Dermis microvascular lymphatic vessel endothelial cell (primary cell): ENCODE data around the gene HIP1. TPM values are rescaled to one million over a fixed set of nuclear protein-coding genes. Genes with fewer than 3 reads are reported as not detected.
"Not testable (repeated sequence)": the region's sequence is repeated elsewhere in the genome, so short reads cannot be mapped to it uniquely, and the experiment has no call there.

Source experiments
- DNase-seq, 2 donors: peaks; one replicate each; pipeline versions ENCODE4 v3.0.0 to v3.0.0-alpha.2; 2010; ENCODE audit warnings: low read depth in 2 of 2
- total RNA-seq: library from RNA; depleted of rRNA; stranded (reverse); fragments of >200 nt; gene quantifications from 2 replicates; pipeline ENCODE4 v1.2.1, GENCODE V29; 2014

HIP1 gene
- total RNA-seq, 1 donor from 2014 or later: 32.6 TPM

DNA sequence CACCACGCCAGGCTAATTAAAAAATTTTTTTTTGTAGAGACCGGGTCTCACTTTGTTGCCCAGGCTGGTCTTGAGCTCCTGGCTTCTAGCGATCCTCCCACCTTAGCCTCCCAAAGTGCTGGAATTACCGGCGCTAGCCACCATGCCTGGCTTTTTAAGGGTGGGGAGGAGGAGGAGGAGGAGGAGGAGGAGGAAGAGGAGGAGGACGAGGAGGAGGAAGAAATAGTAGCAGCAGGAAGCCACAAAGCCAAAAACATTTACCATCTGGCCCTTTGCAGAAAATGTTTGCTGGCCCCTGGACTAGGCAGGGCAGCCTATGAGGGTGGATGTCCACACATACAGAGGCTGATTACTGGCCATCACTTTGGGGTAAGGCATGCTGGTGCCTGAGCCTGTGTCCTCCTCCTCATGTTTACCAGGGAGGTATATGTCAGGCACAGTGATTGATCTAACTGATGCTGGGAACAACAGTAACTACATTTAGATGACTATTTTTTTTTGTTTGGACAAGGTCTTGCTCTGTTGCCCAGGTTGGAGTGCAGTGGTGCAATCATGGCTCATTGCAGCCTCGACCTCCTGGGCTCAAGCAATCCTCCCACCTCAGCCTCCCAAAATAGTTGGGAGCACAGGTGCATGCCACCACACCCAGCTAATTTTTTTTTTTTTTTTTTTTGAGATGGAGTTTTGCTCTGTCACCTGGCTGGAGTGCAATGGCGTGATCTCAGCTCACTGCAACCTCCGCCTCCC lies 122.1 kb downstream of the HIP1 start:
- no peak for DNase-seq

DNA sequence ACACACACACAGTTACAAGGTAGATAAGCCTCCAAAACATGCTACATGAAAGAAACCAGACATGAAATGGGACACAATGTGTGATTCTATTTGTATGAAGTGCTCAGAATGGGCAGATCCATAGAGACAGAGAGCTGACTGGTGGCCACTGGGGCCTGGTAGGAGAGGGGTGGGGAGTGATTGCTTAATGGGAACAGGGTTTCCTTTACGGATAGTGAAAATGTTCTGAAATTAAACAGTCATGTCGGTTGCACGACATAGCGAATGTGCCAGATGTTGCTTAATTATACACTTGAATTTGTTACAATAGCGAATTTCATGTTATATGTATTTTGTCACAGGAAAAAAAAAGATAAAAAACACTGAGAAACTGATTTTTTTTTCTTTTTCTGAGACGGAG lies 124.3 kb downstream of the HIP1 start:
- no peak for DNase-seq

DNA sequence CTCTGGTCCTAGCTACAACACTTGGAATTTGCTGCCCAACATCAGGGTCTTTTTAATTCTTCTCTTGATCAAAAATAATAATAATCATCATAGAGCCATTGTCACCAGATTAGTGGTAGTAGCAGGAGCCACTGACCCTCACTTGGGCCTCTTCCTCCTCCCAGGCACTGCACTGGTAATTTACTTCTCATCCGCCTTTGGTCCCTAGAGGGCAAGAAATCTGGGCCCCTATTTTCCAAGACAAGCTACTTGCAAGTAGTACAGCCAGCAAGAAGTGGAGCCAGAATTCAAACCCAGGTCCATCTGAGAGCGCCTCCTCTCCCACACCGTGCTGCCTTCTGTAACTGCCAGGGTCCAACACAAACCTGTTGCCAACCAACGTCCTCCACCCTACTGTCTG lies 125.4 kb downstream of the HIP1 start:
- DNase-seq: no peak

DNA sequence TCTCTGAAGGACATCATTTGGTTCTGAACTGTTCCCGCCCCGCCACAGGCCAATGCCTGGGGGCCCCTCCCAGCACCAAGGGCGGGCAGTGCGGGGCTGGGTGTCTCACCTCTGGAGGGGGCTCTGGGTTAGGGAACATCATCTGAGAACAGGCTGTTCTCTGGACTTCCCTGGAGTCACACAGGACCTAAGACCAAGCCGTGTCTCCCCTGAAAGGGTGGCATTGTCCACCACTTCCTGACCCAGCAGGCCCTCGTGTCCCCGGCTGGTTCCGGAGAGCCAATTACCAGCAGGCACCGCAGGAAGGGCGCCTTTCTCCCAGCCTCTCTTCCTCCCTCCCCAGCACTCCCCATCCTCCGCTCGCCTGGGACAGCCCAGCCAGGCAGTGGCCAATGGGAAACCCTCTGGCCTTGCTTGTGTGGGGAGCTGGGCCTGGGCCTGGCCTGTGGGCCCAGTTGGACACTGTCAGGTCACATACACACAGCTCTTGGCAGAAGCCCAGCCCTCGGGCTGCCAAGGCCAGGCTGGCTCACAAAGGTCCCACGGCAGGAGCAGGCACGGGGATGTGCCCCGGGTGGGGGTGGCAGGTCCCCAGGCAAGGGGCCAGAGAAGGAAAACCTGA lies 127.1 kb downstream of the HIP1 start:
- peak; percentile 88 to 90 for DNase-seq

DNA sequence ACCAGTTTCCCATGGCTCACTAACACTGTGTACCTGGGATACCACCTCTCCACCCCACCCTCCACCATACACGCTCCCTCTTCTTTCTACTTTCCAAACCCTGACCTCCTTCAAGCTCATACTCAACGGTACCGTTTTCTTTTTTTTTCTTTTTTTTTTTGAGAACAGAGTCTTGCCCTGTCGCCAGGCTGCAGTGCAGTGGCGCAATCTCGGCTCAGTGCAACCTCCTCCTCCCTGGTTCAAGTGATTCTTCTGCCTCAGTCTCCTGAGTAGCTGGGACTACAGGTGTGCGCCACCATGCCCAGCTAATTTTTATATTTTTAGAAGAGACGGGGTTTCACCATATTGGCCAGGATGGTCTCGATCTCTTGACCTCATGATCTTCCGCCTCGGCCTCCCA lies 129.3 kb downstream of the HIP1 start:
- not testable (repeated sequence) for DNase-seq

DNA sequence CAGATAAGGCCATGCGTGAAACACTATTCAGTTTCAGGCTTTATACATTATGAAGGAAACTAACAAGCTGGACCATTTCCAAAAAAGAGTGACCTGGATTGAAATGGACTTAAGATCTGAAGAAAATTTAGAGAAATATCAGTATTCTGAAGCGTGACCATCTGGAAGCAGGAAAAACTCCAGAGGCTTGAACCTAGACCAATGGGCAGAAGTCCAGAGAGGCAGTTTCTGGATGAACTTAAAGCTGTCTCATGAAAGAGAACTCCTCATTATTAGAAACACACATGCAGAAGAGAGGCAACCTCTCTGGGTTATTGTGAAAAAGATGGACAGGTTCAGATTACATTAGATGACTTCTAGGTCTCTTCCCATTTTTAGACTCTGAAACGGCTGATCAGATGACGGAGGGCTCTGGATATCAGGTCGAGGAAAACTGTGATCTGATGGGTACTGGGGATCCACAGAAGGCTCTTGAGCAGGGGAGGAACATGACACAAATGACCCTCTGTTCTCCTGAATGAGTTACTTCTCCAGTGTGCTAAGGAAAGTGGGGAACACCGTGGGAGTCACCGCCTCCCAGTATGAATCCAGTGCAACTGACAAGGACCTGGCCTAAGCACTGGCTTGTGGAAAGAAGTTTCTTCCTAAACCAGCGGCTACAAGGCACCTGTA lies 130.2 kb downstream of the HIP1 start:
- no peak for DNase-seq

DNA sequence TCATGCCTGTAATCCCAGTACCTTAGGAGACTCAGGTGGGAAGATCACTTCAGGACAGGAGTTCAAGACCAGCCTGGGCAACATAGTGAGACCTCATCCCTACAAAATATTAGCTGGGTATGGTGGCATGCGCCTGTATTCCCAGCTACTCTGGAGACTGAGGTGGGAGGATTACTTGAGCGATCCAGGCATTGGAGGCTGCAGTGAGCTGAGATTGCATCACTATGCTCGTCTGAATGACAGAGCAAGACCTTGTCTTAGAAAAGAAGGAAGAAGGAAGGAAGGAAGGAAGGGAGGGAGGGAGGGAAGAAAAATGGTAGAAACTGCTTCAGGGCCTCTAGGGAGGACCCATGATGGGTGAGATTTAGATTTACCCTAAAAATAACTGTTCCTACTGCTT lies 134.3 kb downstream of the HIP1 start:
- no peak for DNase-seq

DNA sequence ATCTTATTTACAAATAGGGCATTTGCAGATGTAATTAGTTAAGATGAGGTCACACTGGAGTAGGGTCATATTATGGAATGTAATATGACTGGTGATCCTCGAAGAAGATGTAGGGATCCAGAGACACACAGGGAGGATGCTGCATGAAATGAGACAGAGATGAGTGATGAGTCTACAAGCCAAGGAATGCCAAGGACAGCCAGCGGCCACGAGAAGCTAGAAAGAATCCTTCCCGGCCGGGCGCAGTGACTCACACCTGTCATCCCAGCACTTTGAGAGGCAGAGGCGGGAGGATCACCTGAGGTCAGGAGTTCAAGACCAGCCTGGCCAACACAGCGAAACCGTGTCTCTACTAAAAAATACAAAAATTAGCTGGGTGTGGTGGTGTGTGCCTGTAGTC lies 135.9 kb downstream of the HIP1 start:
- not testable (repeated sequence) for DNase-seq

DNA sequence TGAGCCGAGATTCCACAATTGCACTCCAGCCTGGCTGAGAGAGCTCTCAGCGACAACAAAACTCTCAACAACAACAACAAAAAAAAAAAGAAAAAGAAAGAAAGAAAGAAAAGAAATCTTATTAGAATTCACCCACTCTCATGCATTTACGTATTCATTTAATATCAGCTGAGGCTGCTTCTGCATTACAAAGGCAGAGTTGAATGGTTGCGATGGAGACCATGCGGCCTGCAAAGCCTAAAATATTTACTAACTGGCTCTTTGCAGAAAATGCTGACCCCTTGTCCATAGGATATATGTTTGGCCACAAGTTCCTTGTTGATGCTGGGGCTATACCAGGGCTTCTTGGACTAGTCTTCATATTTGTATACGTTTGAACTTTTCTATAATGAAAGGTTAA lies 137.2 kb downstream of the HIP1 start:
- no peak for DNase-seq

DNA sequence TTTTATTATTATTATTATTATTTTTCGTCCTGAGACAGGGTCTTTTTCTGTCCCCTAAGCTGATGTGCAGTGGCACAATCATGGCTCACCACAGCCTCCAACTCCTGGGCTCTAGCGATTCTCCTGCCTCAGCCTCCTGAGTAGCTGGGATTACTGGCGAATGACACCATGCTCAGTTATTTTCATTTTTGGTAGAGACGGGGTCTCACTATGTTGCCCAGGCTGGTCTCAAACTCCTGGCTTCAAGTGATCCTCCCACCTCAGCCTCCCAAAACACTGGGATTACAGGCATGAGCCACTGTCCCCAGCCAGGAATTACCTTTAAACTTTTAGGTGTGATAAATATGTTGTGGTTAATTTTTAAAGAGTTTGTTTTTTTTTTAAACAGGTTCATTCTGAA lies 138.0 kb downstream of the HIP1 start:
- DNase-seq: not testable (repeated sequence)

DNA sequence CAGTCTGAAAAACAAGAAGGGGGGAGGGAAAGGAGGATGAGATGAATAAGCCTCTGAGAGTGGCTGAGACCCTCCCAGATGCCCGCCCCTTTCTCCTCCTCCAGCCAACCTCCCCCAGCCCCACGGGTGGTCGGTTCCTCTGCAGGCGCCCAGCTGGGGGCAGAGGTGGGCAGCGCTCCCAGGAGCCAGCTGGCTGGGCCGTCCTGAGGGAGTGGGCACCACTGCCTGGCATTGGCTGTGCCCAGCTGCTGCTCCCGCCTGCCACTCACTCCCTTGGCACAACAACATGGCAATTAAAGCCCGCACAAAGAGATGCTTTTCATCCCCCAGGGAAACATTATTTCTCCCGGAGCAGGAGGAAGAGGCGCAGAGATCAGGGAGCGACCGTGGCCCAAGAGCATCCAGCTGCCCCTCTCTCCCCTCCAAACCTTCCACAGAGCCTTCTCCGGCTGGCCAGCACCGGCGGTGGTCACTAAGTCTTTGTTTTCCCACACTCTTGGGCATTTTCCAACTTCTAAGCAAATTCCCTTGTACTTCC lies 139.4 kb downstream of the HIP1 start:
- DNase-seq: peak in 1 of 2 donors; percentile 76

DNA sequence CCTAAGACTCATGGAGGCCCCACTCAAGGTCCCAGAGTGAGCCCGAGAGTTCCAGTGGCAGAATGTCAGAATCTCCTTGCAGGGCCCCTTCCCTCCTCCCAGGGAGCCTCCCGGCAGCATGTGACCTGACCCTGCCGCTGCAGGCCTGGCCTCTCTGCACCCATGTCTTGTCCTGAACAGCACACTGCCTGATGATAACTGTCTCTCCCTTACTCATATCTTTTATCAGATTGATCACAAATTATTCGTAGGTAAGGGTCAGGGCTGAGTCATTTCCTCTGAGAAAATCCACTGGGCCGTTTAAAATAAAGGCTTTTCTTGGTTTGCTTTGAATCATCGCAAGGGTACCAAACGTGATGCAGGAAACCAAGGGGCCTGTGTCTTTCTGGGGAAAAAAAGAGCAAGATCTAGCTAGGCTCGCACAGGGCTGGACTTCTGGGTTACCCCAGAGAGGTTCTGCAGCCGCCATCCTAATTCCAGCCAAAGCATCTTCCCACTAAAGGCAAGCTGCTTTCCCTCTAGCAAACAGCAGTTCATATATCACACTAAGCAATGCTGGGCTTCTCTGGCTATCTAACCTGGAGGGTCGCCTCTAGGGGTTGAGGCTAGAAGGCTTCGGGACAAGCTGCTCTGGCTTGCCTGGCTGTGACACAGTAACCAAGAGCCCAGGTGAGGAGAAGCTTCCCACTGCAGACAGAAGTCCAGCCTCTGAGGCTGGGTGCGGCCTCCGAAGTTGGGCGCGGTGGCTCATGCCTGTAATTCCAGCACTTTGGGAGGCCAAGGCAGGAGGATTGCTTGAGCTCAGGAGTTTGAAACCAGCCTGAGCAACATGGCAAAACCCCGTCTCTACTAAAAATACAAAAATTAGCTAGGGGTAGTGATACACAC lies 141.8 kb downstream of the HIP1 start:
- peak in 1 of 2 donors; percentile 52 for DNase-seq

DNA sequence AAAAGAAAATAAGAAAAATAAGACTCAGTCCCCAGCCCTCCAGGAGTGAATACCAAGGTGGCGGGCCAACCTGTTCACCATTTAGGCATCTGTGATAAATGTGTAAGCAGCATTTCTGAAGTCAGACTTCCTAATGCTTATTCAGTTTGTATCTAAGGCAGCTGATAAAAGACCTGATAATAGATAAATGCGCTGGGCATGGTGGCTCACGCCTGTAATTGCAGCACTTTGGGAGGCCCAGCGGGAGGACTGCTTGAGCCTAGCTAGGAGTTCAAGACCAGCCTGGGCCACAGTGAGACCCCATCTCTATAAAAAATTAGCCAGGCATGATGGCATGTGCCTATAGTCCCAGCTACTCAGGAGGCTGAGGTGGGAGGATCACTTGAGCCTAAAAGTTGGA lies 143.0 kb downstream of the HIP1 start:
- no peak for DNase-seq

DNA sequence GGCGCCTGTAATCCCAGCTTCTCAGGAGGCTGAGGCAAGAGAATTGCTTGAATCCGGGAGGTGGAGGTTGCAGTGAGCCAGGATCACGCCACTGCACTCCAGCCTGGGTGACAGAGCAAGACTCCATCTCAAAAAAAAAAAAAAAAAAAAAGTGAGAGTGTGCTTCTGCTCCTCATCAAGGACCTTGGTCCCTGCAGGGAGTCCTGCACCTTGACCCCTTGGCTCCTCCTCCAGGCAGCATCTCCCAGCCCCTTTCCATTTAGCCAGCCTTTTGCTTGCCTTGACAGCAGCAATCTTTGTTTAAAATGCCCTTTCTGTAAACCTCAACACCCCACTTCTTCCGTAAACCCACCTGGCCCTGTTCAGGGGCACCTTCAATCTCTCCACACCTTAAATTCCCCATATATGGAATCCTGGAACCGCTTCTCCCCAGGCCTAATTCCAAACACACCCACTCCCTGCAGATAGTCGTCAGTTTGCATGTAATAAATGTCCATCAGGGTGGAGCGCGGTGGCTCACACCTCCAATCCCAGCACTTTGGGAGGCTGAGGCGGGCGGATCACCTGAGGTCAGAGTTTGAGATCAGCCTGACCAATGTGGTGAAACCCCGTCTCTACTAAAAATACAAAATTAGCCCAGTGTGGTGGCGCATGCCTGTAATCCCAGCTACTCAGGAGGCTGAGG lies 145.1 kb downstream of the HIP1 start:
- DNase-seq: not testable (repeated sequence)

DNA sequence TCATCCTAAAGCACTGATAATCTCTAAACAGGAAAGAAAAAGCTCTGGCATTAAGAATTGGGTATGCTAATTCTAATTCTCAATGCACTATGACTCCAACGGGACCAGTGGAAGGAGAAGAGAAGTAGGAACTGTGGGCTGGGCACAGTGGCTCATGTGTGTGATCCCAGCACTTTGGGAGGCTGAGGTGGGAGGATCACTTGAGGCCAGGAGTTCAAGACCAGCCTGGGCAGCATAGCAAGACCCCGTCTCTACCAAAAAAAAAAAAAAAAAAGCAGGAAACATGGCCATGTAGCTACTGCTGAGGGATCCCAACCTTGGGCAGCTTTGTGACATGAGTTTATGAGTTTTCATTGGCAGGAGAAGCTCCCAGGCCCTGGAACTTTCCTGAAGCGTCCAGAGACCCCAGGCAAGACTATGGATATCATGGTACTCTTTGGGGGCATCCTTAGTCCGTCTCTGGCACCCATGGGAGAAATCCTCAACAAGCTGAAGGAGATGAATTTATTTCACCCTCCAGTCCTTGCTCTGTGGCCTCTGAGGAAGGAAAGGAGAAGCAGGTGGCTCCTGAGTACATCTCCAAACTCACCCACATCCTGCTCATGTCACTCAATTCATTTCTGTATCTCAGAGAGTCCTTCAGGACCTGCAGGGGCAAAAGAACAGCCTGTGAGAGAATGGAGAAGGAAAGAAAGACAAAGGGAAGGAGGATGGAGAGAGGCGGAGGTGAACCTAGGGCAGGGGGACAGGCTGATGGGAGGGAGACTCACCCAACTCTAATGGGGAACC lies 147.1 kb downstream of the HIP1 start:
- DNase-seq: no peak

DNA sequence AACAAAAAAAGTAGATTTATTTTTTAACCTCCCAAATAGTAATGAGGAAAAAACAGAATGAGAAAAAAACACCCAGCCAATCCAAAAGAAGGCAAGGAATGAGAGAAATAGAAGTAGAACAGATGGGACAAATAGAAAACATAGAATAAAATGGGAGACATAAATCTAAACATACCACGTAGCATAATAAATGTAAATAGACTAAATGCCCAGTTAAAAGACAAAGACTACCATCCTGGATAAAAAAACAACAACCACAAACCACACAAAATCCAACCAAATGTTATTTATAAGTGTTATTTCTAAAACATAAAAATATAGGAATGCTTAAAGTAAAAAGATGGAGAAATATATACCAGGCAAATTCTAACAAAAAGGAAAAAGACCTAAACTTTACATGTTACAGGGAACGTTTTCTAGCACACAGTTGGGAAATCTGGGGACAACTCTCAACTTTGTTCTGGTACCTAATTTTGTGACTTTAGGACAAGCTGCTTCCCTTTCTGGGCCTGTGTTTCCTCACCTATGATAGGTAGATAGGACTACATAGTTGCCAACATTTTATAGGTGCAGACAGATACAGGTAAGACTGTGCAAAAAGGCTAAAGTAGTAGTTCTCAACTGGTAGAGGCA lies 148.3 kb downstream of the HIP1 start:
- DNase-seq: no peak

DNA sequence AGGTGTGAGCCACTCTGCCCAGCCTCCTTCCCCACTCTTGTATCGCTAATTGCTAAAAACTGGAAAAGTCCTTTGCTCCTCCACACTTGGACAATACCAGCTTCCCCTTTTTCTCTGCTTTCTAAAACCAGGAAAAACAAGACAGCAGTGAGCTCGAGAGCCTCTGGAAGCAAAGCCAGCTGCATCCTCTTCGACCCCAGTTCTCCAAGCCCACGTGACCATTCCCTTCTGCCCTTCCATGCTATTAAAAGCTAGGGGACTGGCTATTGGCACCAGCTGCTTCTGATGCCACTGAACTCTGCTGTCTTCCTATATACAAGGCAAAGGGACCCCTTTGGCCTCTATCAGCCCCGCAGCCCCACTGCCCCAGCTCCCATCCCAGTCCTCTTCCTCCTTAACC lies 154.4 kb downstream of the HIP1 start:
- peak in 1 of 2 donors; percentile 24 for DNase-seq

DNA sequence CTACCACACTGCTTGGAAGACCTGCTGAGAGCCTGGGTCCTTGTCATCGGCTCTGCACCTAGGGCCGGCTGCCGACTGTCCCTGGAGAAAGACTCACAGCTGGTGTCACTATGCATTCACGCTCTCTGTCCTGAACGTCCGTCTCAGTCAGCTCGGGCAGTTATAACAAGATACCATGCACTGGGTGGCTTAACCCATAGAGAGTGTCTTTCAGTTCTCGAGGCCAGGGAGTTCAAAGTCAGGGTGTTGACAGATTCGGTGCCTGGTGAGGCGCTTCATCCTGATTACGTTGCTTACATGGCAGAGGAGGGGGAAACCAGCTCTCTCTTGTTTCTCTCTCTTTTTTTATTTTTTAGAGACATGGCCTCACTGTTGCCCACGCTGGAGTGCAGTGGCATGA lies 155.5 kb downstream of the HIP1 start:
- no peak for DNase-seq

DNA sequence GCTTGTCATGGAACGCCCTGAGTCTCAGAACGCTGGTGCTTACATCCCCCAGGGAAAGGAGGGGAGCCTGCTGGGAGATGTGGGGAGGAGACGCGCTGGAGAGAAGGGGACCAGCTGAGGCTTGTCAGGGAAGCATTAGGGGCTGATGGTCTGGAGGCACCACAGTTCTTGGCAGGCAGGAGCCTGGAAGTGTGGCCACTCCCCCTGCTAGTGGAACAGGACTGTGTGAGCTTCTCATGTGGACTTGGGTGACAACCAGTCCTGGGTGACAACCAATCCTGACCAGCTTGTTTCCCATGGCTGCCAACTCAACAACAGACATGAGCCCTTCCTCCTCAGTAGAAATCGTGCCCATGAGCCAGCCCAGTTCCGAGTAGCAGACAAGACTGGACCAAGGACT lies 158.8 kb downstream of the HIP1 start:
- DNase-seq: no peak

DNA sequence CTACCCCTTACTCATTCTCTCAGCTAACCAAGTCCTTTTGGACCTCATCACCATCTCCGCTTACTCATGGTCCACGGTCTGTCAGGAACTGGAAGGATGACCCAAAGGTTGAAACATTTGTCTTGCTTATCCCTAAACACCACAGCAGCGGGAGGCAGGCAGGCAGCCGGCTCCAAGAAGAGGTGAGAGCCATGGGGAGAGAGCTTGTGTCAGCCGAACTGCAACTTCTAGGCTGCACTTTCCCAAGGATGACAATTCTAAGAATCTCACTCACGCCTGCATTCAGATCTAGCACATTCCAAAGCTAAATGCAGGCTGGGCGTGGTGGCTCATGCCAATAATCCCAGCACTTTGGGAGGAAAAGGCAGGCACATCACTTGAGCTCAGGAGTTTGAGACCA lies 160.7 kb downstream of the HIP1 start:
- DNase-seq: no peak
